Mesendoderm (in vitro differentiated cells): ENCODE data around the gene TBX4.

Experiments
- DNase-seq: peaks from one replicate; pipeline ENCODE4 v3.0.0; 2013
- H2AK5ac ChIP-seq: 2 replicates; pipeline ENCODE4 v1.6.1; 2013; ENCODE audit warnings: low read length, inconsistent platforms
- H2BK120ac ChIP-seq: 2 replicates; pipeline ENCODE4 v1.6.1; 2013; ENCODE audit warnings: low read depth, mild to moderate bottlenecking, low read length, moderate library complexity, mixed read lengths
- H2BK15ac ChIP-seq: replicated peaks from 2 replicates; pipeline ENCODE4 v1.6.1; 2013; ENCODE audit warnings: low read depth, mild to moderate bottlenecking, moderate library complexity
- H2BK5ac ChIP-seq: 2 replicates; pipeline ENCODE4 v1.6.1; 2013; ENCODE audit warnings: low read length, inconsistent platforms
- H3K18ac ChIP-seq: 2 replicates; pipeline ENCODE4 v1.6.1; 2013; ENCODE audit warnings: mild to moderate bottlenecking, low read length, mixed read lengths
- H3K23ac ChIP-seq: one replicate; pipeline ENCODE4 v1.6.1; 2013; ENCODE audit warnings: low read length
- H3K27ac ChIP-seq: 2 replicates; pipeline ENCODE4 v1.5.1; 2013; ENCODE audit warnings: low read depth, mild to moderate bottlenecking, inconsistent platforms, low read length, moderate library complexity
- H3K27me3 ChIP-seq: 2 replicates; pipeline ENCODE4 v1.6.1; 2013; ENCODE audit warnings: low read length, control low read depth, mild to moderate bottlenecking, inconsistent platforms; ENCODE audit not compliant: insufficient read depth, poor library complexity
- H3K36me3 ChIP-seq: 2 replicates; pipeline ENCODE4 v1.6.1; 2013; ENCODE audit warnings: low read length, inconsistent platforms; ENCODE audit not compliant: control insufficient read depth, insufficient read depth
- H3K4ac ChIP-seq: one replicate; pipeline ENCODE4 v1.6.1; 2013; ENCODE audit warnings: low read depth, mild to moderate bottlenecking, low read length, moderate library complexity
- H3K4me1 ChIP-seq: 2 replicates; pipeline ENCODE4 v1.6.1; 2013; ENCODE audit warnings: low read depth, low read length, inconsistent platforms; ENCODE audit not compliant: control insufficient read depth
- H3K4me2 ChIP-seq: 2 replicates; pipeline ENCODE4 v1.6.1; 2013; ENCODE audit warnings: low read length
- H3K4me3 ChIP-seq: 2 replicates; pipeline ENCODE4 v1.5.1; 2013; ENCODE audit warnings: mild to moderate bottlenecking, low read length
- H3K56ac ChIP-seq: one replicate; pipeline ENCODE4 v1.6.1; 2013; ENCODE audit warnings: low read length
- H3K79me1 ChIP-seq: 2 replicates; pipeline ENCODE4 v1.6.1; 2013; ENCODE audit warnings: low read length, inconsistent platforms
- H3K79me2 ChIP-seq: 2 replicates; pipeline ENCODE4 v1.6.1; 2013; ENCODE audit warnings: mild to moderate bottlenecking, low read length; ENCODE audit not compliant: control insufficient read depth, insufficient read depth
- H3K9ac ChIP-seq: 2 replicates; pipeline ENCODE4 v1.6.1; 2013; ENCODE audit warnings: low read length, inconsistent platforms
- H4K5ac ChIP-seq: one replicate; pipeline ENCODE4 v1.6.1; 2013; ENCODE audit warnings: low read length
- H4K8ac ChIP-seq: one replicate; pipeline ENCODE4 v1.6.1; 2013; ENCODE audit warnings: low read depth, mild to moderate bottlenecking, control low read depth, low read length, moderate library complexity
- WGBS: extraction: QIAGEN DNeasy Blood & Tissue Kit; methylation state at CpG from one replicate; pipeline ENCODE4 v1.1.7; 2013; ENCODE audit warnings: low lambda C conversion rate, missing lambda C conversion rate; ENCODE audit not compliant: insufficient coverage; ENCODE audit errors: extremely low coverage; 5-methylcytosine and 5-hydroxymethylcytosine counted together

The TBX4 gene

DNA sequence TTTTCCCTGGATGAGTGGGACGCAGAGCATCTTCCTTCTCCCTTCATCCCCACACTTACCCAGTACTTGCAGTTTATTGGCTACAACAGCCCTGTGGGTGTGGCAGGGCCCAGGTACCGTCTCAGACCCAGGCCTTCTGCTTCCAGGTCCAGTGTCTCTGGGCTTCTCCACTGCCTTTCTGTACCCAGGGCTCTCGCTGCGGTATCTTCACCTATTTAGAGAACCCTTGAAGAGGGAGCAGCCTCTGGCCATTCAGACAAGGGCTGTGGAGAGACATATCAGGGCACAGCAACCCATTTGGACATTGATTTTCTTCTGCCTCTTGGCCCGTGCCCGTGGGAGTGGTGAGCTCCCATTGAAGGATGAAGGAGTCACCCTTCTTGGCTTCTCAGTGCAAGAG is 17.3 kb downstream of the TBX4 start:
- Histone ChIP-seq H3K36me3 (no peaks in the 10 kb centered on the region), H2BK5ac (no peak overlapping the region), H3K4me3 (no peak overlapping the region), H3K4me2 (no peak overlapping the region), H3K23ac (no peak overlapping the region), H2AK5ac (no peak overlapping the region), H3K18ac (no peak overlapping the region), H2BK15ac (no peak overlapping the region), H3K4me1 (peaks cover 5% of the 10 kb centered on the region), H2BK120ac (no peak overlapping the region), H3K4ac (no peak overlapping the region), H4K5ac (no peak overlapping the region), H3K27me3 (no peaks in the 10 kb centered on the region), H3K79me1 (no peaks in the 10 kb centered on the region), H3K27ac (no peak overlapping the region), H4K8ac (no peak overlapping the region), H3K9ac (no peak overlapping the region), H3K56ac (no peak overlapping the region), H3K79me2 (no peaks in the 10 kb centered on the region)
- no peak for DNase-seq
- WGBS, result no CpG with 5 or more reads among the region's 6 CpGs

- Histone ChIP-seq H3K79me1 (no peaks in the 10 kb centered on the region), H3K27ac (no peak overlapping the region), H3K79me2 (no peaks in the 10 kb centered on the region), H3K4me3 (no peak overlapping the region), H2BK120ac (no peak overlapping the region), H2AK5ac (no peak overlapping the region), H3K4me2 (no peak overlapping the region), H2BK15ac (no peak overlapping the region), H4K5ac (no peak overlapping the region), H4K8ac (no peak overlapping the region), H3K9ac (no peak overlapping the region), H3K4ac (no peak overlapping the region), H3K23ac (no peak overlapping the region), H2BK5ac (no peak overlapping the region), H3K27me3 (no peaks in the 10 kb centered on the region), H3K56ac (no peak overlapping the region), H3K4me1 (peaks cover 3% of the 10 kb centered on the region), H3K36me3 (no peaks in the 10 kb centered on the region), H3K18ac (no peak overlapping the region)
- no CpG with 5 or more reads among the region's 5 CpGs for WGBS
- no peak for DNase-seq
Observed at GRCh38 chr17:61469949-61470348, 17.7 kb downstream of the TBX4 start.

DNA sequence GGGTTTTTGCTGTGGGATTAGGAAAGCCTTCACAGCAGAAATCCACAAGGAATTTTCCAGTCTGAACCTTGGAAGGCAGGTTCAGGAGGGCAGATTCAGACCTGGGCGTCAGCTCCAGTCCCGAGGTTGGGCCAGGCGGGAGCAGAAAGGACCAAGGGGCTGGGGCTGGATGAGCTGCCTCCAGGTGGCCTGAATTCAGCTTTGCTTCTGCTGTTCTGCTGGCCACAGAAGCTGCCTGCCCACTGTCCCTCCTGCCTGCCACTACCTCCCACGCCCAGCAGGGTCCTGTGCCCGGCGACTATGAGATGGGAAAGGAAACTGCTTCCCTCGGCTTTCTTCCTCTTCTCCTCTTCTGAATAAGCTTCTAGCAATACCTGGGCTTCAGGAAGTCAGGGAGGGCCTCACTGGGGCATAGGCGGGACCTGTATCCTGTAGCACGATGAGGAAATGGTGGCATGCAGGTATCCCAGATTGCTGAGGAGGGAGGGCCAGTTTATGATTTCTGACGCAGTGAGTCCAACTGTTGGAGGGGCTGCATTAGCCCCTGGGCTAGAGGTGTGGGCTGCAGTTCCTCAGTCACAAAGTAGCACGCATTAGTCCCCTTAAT is 18.4 kb downstream of the TBX4 start:
- WGBS, result no CpG with 5 or more reads among the region's 11 CpGs
- Histone ChIP-seq H3K79me2 (no peaks in the 10 kb centered on the region), H3K27me3 (no peaks in the 10 kb centered on the region), H3K18ac (no peak overlapping the region), H3K4me2 (no peak overlapping the region), H3K23ac (peak overlapping the region; percentile 3), H3K79me1 (no peaks in the 10 kb centered on the region), H3K36me3 (no peaks in the 10 kb centered on the region), H3K4me1 (peaks cover 3% of the 10 kb centered on the region), H2BK120ac (no peak overlapping the region), H3K4me3 (no peak overlapping the region), H4K8ac (no peak overlapping the region), H4K5ac (no peak overlapping the region), H2AK5ac (no peak overlapping the region), H3K4ac (no peak overlapping the region), H3K27ac (no peak overlapping the region), H3K56ac (no peak overlapping the region), H2BK5ac (no peak overlapping the region), H3K9ac (no peak overlapping the region), H2BK15ac (no peak overlapping the region)
- DNase-seq, result no peak

- H3K4me1 ChIP-seq, result no peaks in the 10 kb centered on the region
- H2AK5ac ChIP-seq, result no peak overlapping the region
- H3K27me3 ChIP-seq, result no peaks in the 10 kb centered on the region
- H3K56ac ChIP-seq, result no peak overlapping the region
- H3K4me3 ChIP-seq, result no peak overlapping the region
- H4K8ac ChIP-seq, result no peak overlapping the region
- no peak overlapping the region for H3K23ac ChIP-seq
- H3K79me2 ChIP-seq, result no peaks in the 10 kb centered on the region
- H3K4ac ChIP-seq, result no peak overlapping the region
- H2BK15ac ChIP-seq, result no peak overlapping the region
- H3K27ac ChIP-seq, result no peak overlapping the region
- no peak for DNase-seq
- no peak overlapping the region for H3K18ac ChIP-seq
- WGBS, result no CpG with 5 or more reads among the region's 12 CpGs
- H2BK120ac ChIP-seq, result no peak overlapping the region
- no peaks in the 10 kb centered on the region for H3K79me1 ChIP-seq
- no peak overlapping the region for H3K9ac ChIP-seq
- no peak overlapping the region for H4K5ac ChIP-seq
- no peak overlapping the region for H2BK5ac ChIP-seq
- no peak overlapping the region for H3K4me2 ChIP-seq
- H3K36me3 ChIP-seq, result no peaks in the 10 kb centered on the region
Observed at GRCh38 chr17:61474235-61474927, 22.2 kb downstream of the TBX4 start.

GRCh38 chr17:61474934-61475333 is 22.7 kb downstream of the TBX4 start:
- H3K4me3 ChIP-seq, result no peak overlapping the region
- no peak overlapping the region for H4K8ac ChIP-seq
- H3K9ac ChIP-seq, result no peak overlapping the region
- WGBS, result no CpG with 5 or more reads among the region's 6 CpGs
- H4K5ac ChIP-seq, result no peak overlapping the region
- no peak overlapping the region for H2BK15ac ChIP-seq
- no peaks in the 10 kb centered on the region for H3K79me2 ChIP-seq
- H2BK5ac ChIP-seq, result no peak overlapping the region
- H3K23ac ChIP-seq, result no peak overlapping the region
- no peaks in the 10 kb centered on the region for H3K4me1 ChIP-seq
- no peak overlapping the region for H3K27ac ChIP-seq
- no peaks in the 10 kb centered on the region for H3K27me3 ChIP-seq
- H2BK120ac ChIP-seq, result no peak overlapping the region
- H2AK5ac ChIP-seq, result no peak overlapping the region
- H3K4me2 ChIP-seq, result no peak overlapping the region
- no peak overlapping the region for H3K4ac ChIP-seq
- H3K79me1 ChIP-seq, result no peaks in the 10 kb centered on the region
- no peak for DNase-seq
- no peak overlapping the region for H3K18ac ChIP-seq
- no peak overlapping the region for H3K56ac ChIP-seq
- no peaks in the 10 kb centered on the region for H3K36me3 ChIP-seq

GRCh38 chr17:61475726-61476125 is 23.5 kb downstream of the TBX4 start:
- DNase-seq, result no peak
- no peak overlapping the region for H2AK5ac ChIP-seq
- H3K56ac ChIP-seq, result no peak overlapping the region
- H3K4me2 ChIP-seq, result no peak overlapping the region
- H3K27ac ChIP-seq, result no peak overlapping the region
- WGBS, result no CpG with 5 or more reads among the region's 8 CpGs
- H2BK15ac ChIP-seq, result no peak overlapping the region
- no peaks in the 10 kb centered on the region for H3K4me1 ChIP-seq
- no peaks in the 10 kb centered on the region for H3K36me3 ChIP-seq
- no peak overlapping the region for H4K8ac ChIP-seq
- H3K79me1 ChIP-seq, result no peaks in the 10 kb centered on the region
- H3K18ac ChIP-seq, result no peak overlapping the region
- H3K27me3 ChIP-seq, result no peaks in the 10 kb centered on the region
- H2BK5ac ChIP-seq, result no peak overlapping the region
- H4K5ac ChIP-seq, result no peak overlapping the region
- no peak overlapping the region for H2BK120ac ChIP-seq
- H3K23ac ChIP-seq, result no peak overlapping the region
- H3K4me3 ChIP-seq, result no peak overlapping the region
- no peak overlapping the region for H3K4ac ChIP-seq
- no peaks in the 10 kb centered on the region for H3K79me2 ChIP-seq
- no peak overlapping the region for H3K9ac ChIP-seq
